ENCODE results near the gene PPM1G.

DNA sequence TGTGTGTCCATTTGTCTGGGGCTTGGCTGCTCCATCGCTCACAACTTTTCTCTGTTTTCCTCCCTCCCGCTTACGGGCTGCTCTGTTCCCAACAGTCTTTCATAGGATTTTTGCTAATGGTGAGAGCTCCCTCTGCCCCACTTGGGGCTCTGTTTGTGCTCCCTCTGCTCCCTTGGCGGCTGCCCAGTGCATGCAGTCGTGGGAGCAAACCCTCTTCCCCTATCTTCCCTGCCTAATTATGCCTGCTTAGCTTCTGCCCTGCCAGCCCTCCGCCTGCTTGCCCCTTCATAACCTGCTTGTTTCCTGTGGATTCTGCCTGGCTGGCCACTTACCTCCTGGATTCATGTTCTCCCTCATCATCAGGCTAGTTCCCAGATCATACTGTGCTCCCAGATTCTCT, 26.2 kb upstream of the PPM1G start:
- TF ChIP-seq, protein P1, sequence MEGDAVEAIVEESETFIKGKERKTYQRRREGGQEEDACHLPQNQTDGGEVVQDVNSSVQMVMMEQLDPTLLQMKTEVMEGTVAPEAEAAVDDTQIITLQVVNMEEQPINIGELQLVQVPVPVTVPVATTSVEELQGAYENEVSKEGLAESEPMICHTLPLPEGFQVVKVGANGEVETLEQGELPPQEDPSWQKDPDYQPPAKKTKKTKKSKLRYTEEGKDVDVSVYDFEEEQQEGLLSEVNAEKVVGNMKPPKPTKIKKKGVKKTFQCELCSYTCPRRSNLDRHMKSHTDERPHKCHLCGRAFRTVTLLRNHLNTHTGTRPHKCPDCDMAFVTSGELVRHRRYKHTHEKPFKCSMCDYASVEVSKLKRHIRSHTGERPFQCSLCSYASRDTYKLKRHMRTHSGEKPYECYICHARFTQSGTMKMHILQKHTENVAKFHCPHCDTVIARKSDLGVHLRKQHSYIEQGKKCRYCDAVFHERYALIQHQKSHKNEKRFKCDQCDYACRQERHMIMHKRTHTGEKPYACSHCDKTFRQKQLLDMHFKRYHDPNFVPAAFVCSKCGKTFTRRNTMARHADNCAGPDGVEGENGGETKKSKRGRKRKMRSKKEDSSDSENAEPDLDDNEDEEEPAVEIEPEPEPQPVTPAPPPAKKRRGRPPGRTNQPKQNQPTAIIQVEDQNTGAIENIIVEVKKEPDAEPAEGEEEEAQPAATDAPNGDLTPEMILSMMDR (IDR thresholded peaks at IDR 0.05), result no peak
- TF ChIP-seq POLR2A (IDR thresholded peaks at IDR 0.05), result no peak
